HepG2 (cell line): ENCODE data around the gene RUNX2. TPM values are rescaled to one million over a fixed set of nuclear protein-coding genes. Genes with fewer than 3 reads are reported as not detected.

Source experiments
- AFF4 ChIP-seq: sonication (generic); formaldehyde crosslinking; IDR thresholded peaks from 2 replicates; pipeline ENCODE4 v1.4.0; 2020; ENCODE audit warnings: missing genetic modification reagents
- EHMT2 ChIP-seq: fragments of 200-600 bp; sonication (generic); IDR thresholded peaks from 2 replicates; pipeline ENCODE4 v1.7.0; 2017; ENCODE audit warnings: antibody characterized with exemption, low read depth, low read length, borderline replicate concordance
- GATAD2A ChIP-seq: IDR thresholded peaks from 2 replicates; pipeline ENCODE4 v1.6.1; 2016
- GRHL1 ChIP-seq: sonication (generic); formaldehyde crosslinking; conservative IDR thresholded peaks from 2 replicates; pipeline ENCODE4 v1.8.0; 2022; ENCODE audit warnings: missing genetic modification reagents
- HNF4G ChIP-seq, 2 experiments: sonication (generic) in 1 of 2; formaldehyde crosslinking in 1 of 2; IDR thresholded peaks; 2 replicates each; pipeline versions ENCODE4 v1.4.0 to v1.6.1; 2011 to 2020; ENCODE audit warnings: borderline replicate concordance in 2 of 2, low read depth in 2 of 2, mild to moderate bottlenecking in 2 of 2, low read length in 1 of 2, missing genetic modification reagents in 1 of 2, moderate library complexity in 1 of 2
- MBNL3 ChIP-seq: fragments of 250-450 bp; sonication (Bioruptor Pico); conservative IDR thresholded peaks from 2 replicates; pipeline ENCODE4 v1.8.0; 2022; ENCODE audit warnings: mild to moderate bottlenecking, inconsistent platforms
- PAXIP1 ChIP-seq: sonication (generic); formaldehyde crosslinking; conservative IDR thresholded peaks from 2 replicates; pipeline ENCODE4 v1.4.0; 2020; ENCODE audit warnings: mild to moderate bottlenecking, missing genetic modification reagents, moderate library complexity
- PREB ChIP-seq: sonication (generic); formaldehyde crosslinking; IDR thresholded peaks from 2 replicates; pipeline ENCODE4 v1.4.0; 2020; ENCODE audit warnings: missing genetic modification reagents
- PRMT3 ChIP-seq: sonication (generic); formaldehyde crosslinking; IDR thresholded peaks from 2 replicates; pipeline ENCODE4 v1.8.1; 2022; ENCODE audit warnings: low read depth, mild to moderate bottlenecking, moderate library complexity, missing genetic modification reagents, borderline replicate concordance
- YY1 ChIP-seq: IDR thresholded peaks from 2 replicates; pipeline ENCODE4 v1.6.1; 2011; ENCODE audit warnings: low read length, low read depth, moderate library complexity, mild to moderate bottlenecking; ENCODE audit not compliant: insufficient read depth, insufficient replicate concordance
- ZBTB21 ChIP-seq: sonication (generic); formaldehyde crosslinking; IDR thresholded peaks from 2 replicates; pipeline ENCODE4 v1.4.0; 2020; ENCODE audit warnings: missing genetic modification reagents
- ZHX1 ChIP-seq: sonication (generic); formaldehyde crosslinking; IDR thresholded peaks from 2 replicates; pipeline ENCODE4 v1.8.1; 2022; ENCODE audit warnings: low read depth, mild to moderate bottlenecking, missing genetic modification reagents
- ZNF121 ChIP-seq: sonication (generic); formaldehyde crosslinking; IDR thresholded peaks from 2 replicates; pipeline ENCODE4 v1.5.0; 2020; ENCODE audit warnings: mild to moderate bottlenecking, missing genetic modification reagents
- ZNF33B ChIP-seq: sonication (generic); formaldehyde crosslinking; IDR thresholded peaks from 2 replicates; pipeline ENCODE4 v1.5.1; 2020; ENCODE audit warnings: mild to moderate bottlenecking, missing genetic modification reagents
- ZNF354B ChIP-seq: sonication (generic); formaldehyde crosslinking; IDR thresholded peaks from 2 replicates; pipeline ENCODE4 v1.8.0; 2022; ENCODE audit warnings: mild to moderate bottlenecking, missing genetic modification reagents
- polyA plus RNA-seq, 8 experiments: library from polyadenylated mRNA; depleted of rRNA in 3 of 8; stranded (reverse) in 7 of 8; unstranded in 1 of 8; fragments of >200 nt; fragmentation: Illumina TruSeq in 4 of 8; extraction: Trizol in 4 of 8; gene quantifications; 2 replicates each; pipeline versions ENCODE4 v1.2.1 to v1.2.3, GENCODE V29; 2011 to 2016; ENCODE audit warnings: low read depth in 4 of 8, missing spikeins in 1 of 8, mixed read lengths in 1 of 8; ENCODE audit not compliant: insufficient read depth in 1 of 8
- total RNA-seq, 5 experiments: library from RNA; depleted of rRNA; stranded (reverse); fragments of >200 nt; fragmentation: Illumina TruSeq; extraction: Trizol; gene quantifications; 2 replicates each; pipeline ENCODE4 v1.2.3, GENCODE V29; 2016; ENCODE audit warnings: low read depth in 1 of 5

The RUNX2 gene
- total and polyA plus RNA-seq, 2 of the 13 experiments (the other 11 are each of a cell fraction or from before 2014, with no cell fraction given) = not detected

GRCh38 chr6:45574014-45574461 lies 245.9 kb downstream of the RUNX2 start (continued):
- TF ChIP-seq AFF4 = no peak
- TF ChIP-seq MBNL3 = no peak
- no peak for TF ChIP-seq ZNF33B (CRISPR knock-in tag)
- peak; percentile 45 for TF ChIP-seq PAXIP1 (CRISPR knock-in tag)
- 0 out of 2 replicates have a peak, but pooled peaks have one; percentile 6 for TF ChIP-seq HNF4G (IDR thresholded peaks at IDR 0.05; ENCODE audit: borderline replicate concordance, low read depth, low read length)
- no peak for TF ChIP-seq HNF4G (CRISPR knock-in tag; IDR thresholded peaks at IDR 0.05; ENCODE audit: borderline replicate concordance, low read depth)
- peak; percentile 55; the same call in 1 of the 2 replicates for TF ChIP-seq ZNF121 (CRISPR knock-in tag)
- 0 out of 2 replicates have a peak, but pooled peaks have one; percentile 48 for TF ChIP-seq ZHX1 (CRISPR knock-in tag)
- no peak for TF ChIP-seq ZNF354B (CRISPR knock-in tag)
- TF ChIP-seq YY1 = no peak
- no peak for TF ChIP-seq GRHL1 (CRISPR knock-in tag)
- no peak for TF ChIP-seq EHMT2
- no peak for TF ChIP-seq PREB
- TF ChIP-seq ZBTB21 (CRISPR knock-in tag) = peak; percentile 57; the same call in 1 of the 2 replicates
- TF ChIP-seq PRMT3 (CRISPR knock-in tag) = no peak
- peak; percentile 62 for TF ChIP-seq GATAD2A (CRISPR knock-in tag)
